Left forelimb (tissue), 1 donor: Measurements from ENCODE around the gene BHLHE41.

Source experiments
- DNase-seq: peaks from one replicate; pipeline ENCODE4 v3.0.0-alpha.2; 2018; ENCODE audit warnings: low spot score

The BHLHE41 gene

GRCh38 chr12:26124446-26125399 lies at the start of gene BHLHE41:
Gene BHLHE41 (minus strand): TSS chr12:26125037. CDS start chr12:26124779, 258 bp downstream.
- peak; percentile 84 for DNase-seq

- no peak for DNase-seq
These were observed 48.2 kb upstream of the BHLHE41 start for GRCh38 chr12:26172946-26173552.

GRCh38 chr12:26172539-26172938 lies 47.7 kb upstream of the BHLHE41 start:
- DNase-seq: no peak

- no peak for DNase-seq
These were observed 47.2 kb upstream of the BHLHE41 start for GRCh38 chr12:26172013-26172412.

- no peak for DNase-seq
These were observed 39.3 kb upstream of the BHLHE41 start for GRCh38 chr12:26164118-26164517.

GRCh38 chr12:26162905-26163304 lies 38.1 kb upstream of the BHLHE41 start:
- DNase-seq: no peak

- DNase-seq: no peak
These were observed 37.3 kb upstream of the BHLHE41 start for GRCh38 chr12:26162174-26162573.

- DNase-seq: no peak
These were observed 33.4 kb upstream of the BHLHE41 start for GRCh38 chr12:26158078-26158764.

GRCh38 chr12:26157001-26157400 lies 32.2 kb upstream of the BHLHE41 start:
- DNase-seq: no peak

GRCh38 chr12:26156201-26156871 lies 31.5 kb upstream of the BHLHE41 start:
- no peak for DNase-seq

- no peak for DNase-seq
These were observed 28.8 kb upstream of the BHLHE41 start for GRCh38 chr12:26153421-26154154.

- no peak for DNase-seq
These were observed 27.8 kb upstream of the BHLHE41 start for GRCh38 chr12:26152507-26153102.

- no peak for DNase-seq
These were observed 26.1 kb upstream of the BHLHE41 start for GRCh38 chr12:26150736-26151450.

- DNase-seq: no peak
These were observed 25.2 kb upstream of the BHLHE41 start for GRCh38 chr12:26149968-26150500.

- no peak for DNase-seq
These were observed 23.5 kb upstream of the BHLHE41 start for GRCh38 chr12:26148291-26148690.

GRCh38 chr12:26143291-26143690 lies 18.5 kb upstream of the BHLHE41 start:
- no peak for DNase-seq

- DNase-seq: no peak
These were observed 14.0 kb upstream of the BHLHE41 start for GRCh38 chr12:26138860-26139259.

- no peak for DNase-seq
These were observed 11.9 kb upstream of the BHLHE41 start for GRCh38 chr12:26136688-26137087.

- DNase-seq: no peak
These were observed 10.7 kb upstream of the BHLHE41 start for GRCh38 chr12:26135571-26135970.

- DNase-seq: no peak
These were observed 10.2 kb upstream of the BHLHE41 start for GRCh38 chr12:26135010-26135420.
